A549 treated with ZK216348 at 1 μM for 4 hours (cell line): Measurements from ENCODE around the gene KDM7A. TPM values are rescaled to one million over a fixed set of nuclear protein-coding genes. Genes with fewer than 3 reads are reported as not detected.

ENCODE experiments used
- total RNA-seq: library from RNA; stranded (reverse); fragments of 200-300 nt; extraction: Qiagen RNA extraction; gene quantifications from 5 replicates; pipeline ENCODE4 v1.2.3, GENCODE V29; 2022; ENCODE audit warnings: low read depth

The KDM7A gene, protein sequence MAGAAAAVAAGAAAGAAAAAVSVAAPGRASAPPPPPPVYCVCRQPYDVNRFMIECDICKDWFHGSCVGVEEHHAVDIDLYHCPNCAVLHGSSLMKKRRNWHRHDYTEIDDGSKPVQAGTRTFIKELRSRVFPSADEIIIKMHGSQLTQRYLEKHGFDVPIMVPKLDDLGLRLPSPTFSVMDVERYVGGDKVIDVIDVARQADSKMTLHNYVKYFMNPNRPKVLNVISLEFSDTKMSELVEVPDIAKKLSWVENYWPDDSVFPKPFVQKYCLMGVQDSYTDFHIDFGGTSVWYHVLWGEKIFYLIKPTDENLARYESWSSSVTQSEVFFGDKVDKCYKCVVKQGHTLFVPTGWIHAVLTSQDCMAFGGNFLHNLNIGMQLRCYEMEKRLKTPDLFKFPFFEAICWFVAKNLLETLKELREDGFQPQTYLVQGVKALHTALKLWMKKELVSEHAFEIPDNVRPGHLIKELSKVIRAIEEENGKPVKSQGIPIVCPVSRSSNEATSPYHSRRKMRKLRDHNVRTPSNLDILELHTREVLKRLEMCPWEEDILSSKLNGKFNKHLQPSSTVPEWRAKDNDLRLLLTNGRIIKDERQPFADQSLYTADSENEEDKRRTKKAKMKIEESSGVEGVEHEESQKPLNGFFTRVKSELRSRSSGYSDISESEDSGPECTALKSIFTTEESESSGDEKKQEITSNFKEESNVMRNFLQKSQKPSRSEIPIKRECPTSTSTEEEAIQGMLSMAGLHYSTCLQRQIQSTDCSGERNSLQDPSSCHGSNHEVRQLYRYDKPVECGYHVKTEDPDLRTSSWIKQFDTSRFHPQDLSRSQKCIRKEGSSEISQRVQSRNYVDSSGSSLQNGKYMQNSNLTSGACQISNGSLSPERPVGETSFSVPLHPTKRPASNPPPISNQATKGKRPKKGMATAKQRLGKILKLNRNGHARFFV
- total RNA-seq = 1.5 to 3.2 TPM (median 2.7 TPM) in 5 replicates

DNA sequence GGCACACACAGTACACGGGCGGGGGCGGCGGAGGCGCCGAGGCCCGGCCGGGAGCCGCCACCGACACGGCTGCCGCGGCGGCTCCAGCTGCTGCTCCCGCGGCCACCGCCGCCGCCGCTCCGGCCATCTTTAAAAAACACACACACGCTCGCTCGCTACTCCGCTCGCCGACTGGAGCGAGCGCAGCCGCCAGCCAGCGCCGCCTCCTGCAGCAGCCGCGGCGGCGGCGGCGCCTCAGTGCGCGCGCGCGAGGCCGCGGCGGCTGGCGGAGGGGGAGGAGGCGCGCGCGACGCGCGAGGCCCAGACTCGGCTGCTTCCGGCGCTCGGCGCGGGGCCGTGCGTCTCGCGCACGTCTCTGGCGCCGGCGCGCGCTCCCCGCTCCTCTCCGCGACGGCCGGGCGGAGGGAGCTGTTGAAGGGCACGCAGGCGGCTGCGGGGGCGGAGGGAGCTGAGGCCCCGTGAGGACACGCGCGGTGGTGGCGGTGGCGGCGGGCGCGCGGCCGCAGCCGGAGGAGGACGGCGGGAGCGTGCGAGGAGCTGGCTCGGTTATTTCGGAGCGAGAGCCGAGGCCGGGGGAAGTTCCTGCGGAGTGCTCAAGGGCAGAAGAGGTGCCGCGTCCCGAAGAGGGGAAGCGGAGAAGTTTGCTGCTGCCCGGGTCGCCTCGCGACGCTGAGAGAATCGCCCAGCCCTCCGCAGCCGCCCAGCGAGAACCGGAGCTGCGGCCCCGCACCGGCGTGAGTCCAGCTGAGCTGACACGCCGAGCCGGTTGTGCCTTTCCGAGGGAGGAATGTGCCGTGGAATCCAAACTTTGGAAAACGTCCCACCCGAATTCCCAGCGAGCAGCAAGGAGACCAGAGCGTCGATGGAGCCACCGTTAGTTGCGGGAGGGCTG lies at the start of gene KDM7A:
TSS of gene KDM7A (minus strand) at position 173 of the 892 bp plus-strand sequence. CDS start at position 127, 46 bp downstream.

DNA sequence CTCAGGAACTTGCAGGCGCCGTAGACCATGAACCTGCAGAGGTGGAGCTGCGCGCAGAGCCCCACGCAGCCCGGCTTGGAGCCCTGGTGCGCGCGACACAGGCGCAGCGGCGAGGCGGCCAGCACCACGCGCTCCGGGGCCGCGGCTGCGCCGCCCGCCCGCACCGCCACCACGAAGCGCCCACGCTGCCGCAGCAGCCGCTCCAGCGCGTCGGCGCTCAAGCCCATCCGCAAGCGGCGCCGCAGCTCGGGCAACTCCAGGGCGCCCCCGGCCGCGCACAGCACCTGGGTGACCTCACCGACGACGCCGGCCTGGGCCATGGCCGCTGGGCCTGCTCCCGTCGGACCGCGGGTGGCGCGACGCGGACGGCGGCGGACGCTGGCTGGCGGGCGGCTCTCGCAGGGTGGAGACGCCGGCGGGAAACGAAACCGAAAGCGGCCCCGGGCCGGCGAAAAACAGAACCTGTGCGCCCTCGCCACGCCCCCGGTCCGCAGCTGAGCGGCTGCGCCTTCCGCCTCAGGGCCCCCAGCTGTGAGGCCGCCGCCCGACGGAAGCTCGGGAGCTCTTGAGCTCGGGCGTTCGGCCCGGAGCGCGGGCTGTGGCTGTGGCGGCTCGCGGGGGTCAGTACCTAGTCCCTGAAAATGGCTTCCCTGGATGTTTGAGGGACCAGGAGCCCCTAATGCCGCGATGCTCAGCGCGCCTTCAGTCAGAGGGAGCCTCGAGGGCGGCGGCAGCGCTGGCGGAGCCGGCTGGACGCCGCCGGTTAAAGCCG lies 114.1 kb downstream of the KDM7A start, which contains the start of gene PARP12:
TSS of gene PARP12 (minus strand) at position 424 of the 772 bp plus-strand sequence. CDS start at position 320, 104 bp downstream.

Other genes starting within 250 kb of the KDM7A start
- 21.3 to 26.3 TPM (median 21.7 TPM) in 5 replicates for gene PARP12, start 114.0 kb downstream of the KDM7A start, total RNA-seq
- gene SLC37A3, start 221.5 kb upstream of the KDM7A start, total RNA-seq = 24.2 to 32.5 TPM (median 30.2 TPM) in 5 replicates
- gene RAB19, start 227.1 kb upstream of the KDM7A start, total RNA-seq = not detected in 5 replicates